Erythroblast (primary cell): ENCODE data around the gene VAC14.
A peak's percentile ranks its signal among the peaks of the same experiment; 100 is the strongest.

Source experiments
- DNase-seq, 2 experiments: peaks; one replicate each; lab custom pipeline; 2025; lab: John Stamatoyannopoulos, UW
- GATA1 ChIP-seq: IDR thresholded peaks from 2 replicates; pipeline ENCODE4 v1.6.1; 2011; ENCODE audit warnings: low read depth, mild to moderate bottlenecking, control low read depth, low read length, moderate library complexity
- POLR2A ChIP-seq: IDR thresholded peaks from 2 replicates; pipeline ENCODE4 v1.6.1; 2011; ENCODE audit warnings: mild to moderate bottlenecking, low read length

The VAC14 gene

DNA sequence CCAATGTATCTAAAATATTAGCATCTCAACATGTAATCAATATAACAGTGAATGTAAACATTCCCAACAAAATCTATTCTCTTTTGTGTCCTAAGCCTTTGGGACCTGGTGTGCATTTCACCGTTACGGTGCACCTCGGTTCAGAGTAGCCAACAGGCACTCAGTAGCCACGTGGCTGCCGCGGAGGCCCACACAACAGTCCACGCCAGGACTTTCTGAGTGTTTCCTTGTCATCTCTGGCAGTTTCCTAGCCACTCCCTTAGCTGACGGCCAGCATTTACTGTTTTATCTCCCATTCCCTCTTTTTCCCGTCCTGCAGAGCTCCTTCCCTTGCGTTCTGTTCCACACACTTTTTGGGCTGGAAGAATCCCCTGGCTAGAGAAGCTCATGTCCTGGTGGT lies 36.3 kb downstream of the VAC14 start:
- no peak for TF ChIP-seq GATA1
- no peak for TF ChIP-seq POLR2A
- DNase-seq: no peak

DNA sequence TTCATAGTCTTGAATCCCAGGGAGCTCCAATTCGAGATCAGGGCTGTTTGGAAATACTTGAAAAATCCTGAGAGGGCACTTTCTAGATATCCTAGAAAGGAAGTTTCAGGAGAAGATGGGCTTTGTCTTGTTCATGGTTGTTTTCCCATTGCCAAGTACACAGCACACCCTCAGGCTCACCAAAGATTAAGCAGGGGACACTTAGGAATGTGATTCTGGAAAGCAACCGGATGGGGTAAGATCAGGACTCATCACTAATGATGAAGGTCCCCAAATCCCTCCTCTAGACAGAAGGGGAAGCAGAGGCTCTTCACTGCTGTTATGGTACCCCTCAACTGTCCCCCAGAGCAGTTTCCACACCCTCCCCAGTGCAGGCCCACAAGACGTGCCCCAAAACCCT lies 40.7 kb downstream of the VAC14 start:
- no peak for DNase-seq
- TF ChIP-seq POLR2A: no peak
- no peak for TF ChIP-seq GATA1

DNA sequence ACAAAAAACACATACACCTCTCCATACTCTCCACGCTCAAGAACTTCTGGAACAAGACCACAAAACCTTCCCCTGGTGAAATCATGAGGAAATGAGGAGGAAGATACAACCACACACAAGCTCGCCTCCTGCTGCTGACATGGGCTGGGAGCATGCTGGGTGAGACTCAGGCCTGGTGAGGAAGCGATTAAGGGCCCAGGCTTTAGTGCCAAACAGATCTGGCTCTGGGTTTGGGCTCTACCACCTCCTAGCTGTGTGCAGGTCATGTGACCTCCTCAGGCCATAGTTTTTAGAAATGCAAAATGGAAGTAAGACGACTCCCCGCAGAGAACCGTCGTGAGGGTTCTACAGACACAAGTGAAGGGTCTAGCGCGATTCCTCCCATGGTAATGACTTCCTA lies 41.3 kb downstream of the VAC14 start:
- no peak for DNase-seq
- TF ChIP-seq GATA1: no peak
- TF ChIP-seq POLR2A: no peak

DNA sequence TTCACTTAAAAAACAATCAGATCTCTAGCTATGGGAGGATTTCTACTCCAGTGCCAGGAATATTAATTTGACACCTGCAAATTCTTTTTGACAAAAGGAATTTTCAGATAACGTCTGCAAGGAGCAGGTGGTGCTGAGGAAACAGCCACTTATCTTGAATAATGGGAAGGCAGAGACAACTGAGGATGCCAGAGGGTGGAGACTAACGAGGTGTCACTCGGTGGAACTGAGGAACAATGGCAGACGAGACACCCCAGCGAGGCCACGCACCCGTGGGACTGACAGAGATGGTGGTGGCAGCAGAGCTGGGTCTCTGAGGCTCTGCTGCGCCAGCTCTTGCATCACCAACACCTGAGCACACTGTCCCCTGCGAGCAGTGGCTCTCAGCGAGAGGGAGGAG lies 42.2 kb downstream of the VAC14 start:
- no peak for TF ChIP-seq GATA1
- no peak for TF ChIP-seq POLR2A
- DNase-seq: no peak

DNA sequence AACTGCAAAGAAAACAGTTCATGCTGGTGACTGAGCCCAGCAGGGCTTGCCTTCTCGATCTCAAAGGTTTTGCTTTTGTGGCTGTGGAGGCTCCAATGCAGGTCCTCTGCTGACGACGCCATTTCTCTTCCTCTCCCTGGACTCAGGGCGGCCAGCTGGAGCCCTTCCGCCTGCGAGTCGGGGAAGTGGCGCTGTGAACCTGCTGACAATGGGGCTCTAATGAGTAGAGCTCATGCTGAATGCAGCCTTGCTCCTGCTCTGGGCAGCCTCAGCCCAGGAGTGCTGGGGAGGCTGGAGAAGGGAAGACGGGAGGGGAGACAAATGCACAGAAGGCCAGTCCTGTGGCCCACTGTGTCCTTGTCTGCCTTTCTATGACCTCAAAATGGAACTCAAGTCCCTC lies 43.8 kb downstream of the VAC14 start:
- TF ChIP-seq GATA1 (no peak), POLR2A (no peak)
- no peak for DNase-seq

DNA sequence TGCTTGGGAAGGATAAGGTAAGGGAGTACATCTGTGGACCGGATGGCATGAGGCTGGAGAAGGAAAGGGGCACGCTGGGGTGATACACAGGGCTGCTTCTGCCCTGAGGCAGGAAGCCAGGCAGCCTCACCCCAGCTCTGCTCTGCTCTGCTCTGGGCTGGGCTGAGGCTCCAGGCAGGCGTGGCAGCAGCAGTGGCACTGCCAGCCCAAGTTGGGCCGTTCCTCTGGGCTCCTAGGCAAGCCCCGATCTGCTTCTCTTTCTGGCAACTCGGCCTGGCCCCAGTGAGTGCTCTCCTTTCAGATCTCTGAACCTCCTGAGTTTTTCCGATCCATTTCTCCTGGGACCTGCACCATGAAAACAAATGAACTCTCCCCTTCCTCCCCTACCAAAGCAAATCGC lies 44.9 kb downstream of the VAC14 start:
- no peak for DNase-seq
- TF ChIP-seq GATA1: no peak
- TF ChIP-seq POLR2A: no peak

DNA sequence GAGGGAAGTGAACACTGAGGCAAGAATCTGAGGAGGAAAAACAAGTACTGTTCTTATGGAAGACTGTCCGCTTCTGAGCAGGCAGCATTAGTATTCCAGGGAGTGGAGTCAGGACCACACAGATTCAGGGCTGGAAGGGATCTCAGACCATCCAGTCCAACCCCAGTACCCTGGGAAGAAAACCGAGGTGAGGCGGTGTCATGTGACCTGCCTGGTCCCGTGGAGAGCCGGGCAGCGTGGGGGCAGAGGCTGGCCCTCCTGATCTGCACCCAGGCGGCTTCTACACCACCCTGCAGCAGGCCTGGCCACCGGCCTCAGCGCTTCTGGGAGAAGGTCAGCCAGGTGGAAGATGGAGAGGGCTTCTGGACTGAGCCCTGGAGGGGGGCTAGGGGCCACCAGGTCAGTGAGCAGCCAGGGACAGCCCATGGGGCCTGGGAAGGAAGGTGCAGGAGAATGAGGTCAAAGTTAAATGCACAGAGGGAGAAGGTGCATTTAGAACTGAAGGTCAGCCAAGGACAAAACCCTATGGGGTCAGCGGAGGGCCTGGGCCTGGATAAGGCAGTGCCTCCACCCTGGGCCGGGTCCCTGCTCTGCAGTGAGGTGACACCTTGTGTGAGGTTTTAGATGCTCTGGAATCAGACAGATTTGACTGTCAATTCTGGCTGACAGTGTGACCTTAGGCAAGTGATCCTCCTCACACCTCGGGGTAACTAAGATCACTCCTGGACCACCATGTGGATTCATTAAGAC lies 45.9 kb downstream of the VAC14 start:
- DNase-seq: no peak
- no peak for TF ChIP-seq POLR2A
- no peak for TF ChIP-seq GATA1

DNA sequence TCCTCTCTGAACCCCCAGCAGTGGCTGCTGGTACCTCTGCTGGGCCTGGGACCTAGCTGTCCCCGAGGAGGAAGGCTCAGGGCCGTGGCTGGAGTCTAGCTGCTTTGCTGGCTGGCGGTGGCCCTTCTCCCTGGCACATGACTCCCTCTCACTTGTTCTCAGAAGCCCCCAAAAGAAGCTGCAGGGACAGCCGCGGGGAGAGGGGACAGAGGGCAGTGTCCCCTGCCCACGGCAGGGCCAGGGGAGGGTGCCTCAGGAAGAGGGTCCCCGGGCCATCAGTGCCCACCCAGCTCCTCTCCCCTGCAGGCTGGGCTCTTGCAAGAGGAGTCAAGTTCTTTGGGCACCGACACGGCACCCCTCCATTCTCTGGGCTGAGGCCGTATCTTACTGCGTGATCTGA lies 46.6 kb downstream of the VAC14 start:
- DNase-seq: no peak
- no peak for TF ChIP-seq POLR2A
- TF ChIP-seq GATA1: no peak

DNA sequence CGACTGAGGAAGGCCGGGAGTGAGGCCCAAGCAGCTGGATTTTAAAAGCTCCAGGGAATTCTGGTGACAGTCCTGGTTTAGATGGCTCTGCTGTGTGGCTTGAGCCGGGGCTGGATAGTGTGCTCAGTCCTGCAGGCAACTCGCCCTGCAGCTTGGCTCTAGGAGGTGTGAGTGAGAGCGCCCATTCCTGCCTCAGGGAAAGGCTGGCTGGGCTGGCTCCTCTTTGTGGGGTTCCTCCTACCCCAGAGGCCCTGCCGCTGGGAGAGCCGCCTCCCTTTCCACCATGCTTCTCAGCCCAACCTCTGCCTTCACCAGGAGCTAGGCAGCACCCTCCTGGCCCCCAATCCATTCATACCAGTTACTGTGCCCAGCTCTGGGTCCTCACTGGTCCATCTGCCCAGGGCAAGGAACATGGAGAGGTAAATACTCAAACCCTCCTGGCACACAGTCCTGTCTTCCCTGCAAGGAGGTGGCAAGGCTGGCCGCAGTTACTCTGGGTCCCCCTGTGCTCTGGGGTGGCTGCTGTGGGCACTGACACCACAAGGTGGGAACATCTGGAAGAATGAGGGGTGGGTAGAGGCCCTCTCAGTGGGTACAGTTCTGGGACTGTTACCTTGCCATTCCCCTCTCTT lies 47.1 kb downstream of the VAC14 start:
- no peak for DNase-seq
- TF ChIP-seq GATA1 (no peak), POLR2A (no peak)

DNA sequence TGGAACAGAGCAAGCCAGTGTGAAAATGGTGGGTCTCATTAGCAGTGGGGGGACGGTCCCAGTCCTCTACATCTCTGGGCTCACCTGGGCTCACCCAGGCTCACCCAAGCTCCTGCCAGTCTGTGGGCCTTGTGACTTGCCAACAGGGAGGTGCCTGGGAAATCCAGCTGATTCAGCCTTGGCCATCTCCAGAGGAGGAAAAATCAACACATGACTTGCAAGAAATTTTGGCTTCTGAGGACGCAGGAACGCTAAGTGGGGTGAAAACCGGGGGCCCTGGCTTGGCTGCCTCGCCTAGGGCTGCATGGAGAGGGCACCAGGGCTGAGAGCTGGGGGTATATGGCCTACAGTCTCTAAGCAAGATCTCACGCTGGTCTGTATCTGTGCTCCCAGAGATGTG lies 47.7 kb downstream of the VAC14 start:
- no peak for TF ChIP-seq GATA1
- TF ChIP-seq POLR2A: no peak
- no peak for DNase-seq

DNA sequence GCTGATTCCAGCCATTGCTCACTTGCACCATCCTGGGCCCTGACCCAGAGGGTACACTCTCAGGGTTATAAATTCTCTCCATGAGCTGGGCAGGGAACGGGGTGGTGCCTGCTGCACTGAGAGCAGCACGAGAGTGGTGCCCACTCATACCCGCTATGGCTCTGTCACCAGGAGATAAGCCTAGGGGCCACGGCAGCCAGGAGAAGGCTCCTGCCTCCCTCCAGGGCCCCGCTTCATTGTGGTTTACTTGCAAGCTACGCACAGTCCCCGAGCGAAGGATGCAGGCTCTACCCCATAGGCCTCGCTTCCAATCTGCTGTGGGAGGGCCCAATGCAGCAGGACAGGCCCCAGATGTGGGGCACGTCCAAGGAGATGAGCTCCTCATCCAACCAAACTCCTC lies 48.5 kb downstream of the VAC14 start:
- TF ChIP-seq GATA1 (no peak), POLR2A (peak; percentile 42)
- no peak for DNase-seq

DNA sequence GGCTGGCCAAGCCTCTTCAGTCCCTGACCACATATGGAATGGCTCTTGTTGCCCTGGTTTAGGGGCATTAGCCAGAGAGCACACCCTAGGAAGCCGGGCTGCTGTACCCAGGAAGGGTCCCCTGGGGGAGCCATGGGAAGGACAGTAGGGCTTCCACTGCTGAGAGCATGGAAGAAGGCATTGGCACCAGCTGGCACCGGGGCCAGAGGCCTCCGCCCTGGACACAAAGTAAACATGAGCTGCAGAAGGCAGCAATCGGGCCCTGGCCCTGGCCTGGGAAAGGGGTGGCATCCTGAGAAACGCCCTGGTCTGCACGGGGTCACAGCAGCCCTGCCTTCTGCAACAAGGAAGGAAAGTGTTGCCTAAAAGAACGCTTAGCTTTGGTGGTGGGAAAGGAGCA lies 49.4 kb downstream of the VAC14 start:
- no peak for TF ChIP-seq GATA1
- no peak for TF ChIP-seq POLR2A

DNA sequence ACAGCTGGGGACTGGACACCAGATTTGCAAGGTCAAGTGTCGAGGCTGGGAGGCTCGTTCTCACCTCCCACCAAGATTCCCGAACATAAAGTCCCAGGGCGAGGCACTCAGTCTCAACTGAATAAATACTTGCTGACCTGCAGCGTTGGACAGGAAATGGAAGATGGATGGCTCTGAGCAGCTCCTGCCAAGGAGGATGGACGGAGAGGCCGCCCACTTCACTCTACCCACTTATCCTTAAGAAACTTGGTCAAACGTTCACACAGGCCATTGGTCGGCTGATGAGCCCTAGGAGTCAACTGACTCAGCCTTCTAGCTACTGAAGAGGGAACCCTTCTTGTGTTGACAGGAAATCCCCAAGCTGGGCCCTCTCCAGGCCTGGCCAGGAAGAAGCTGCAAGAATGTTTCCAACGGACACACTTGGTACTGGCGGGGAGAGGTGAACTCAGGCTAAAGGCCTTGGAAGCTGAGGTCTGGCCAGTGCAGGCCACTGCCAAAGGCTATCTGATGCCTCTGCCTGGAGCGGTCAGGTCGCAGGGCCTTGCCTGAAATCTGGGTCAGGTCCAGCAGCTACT lies 50.0 kb downstream of the VAC14 start:
- DNase-seq: no peak
- TF ChIP-seq GATA1: no peak
- no peak for TF ChIP-seq POLR2A

More for the DNA sequence above, 49.4 kb downstream of the VAC14 start:
- no peak for DNase-seq

DNA sequence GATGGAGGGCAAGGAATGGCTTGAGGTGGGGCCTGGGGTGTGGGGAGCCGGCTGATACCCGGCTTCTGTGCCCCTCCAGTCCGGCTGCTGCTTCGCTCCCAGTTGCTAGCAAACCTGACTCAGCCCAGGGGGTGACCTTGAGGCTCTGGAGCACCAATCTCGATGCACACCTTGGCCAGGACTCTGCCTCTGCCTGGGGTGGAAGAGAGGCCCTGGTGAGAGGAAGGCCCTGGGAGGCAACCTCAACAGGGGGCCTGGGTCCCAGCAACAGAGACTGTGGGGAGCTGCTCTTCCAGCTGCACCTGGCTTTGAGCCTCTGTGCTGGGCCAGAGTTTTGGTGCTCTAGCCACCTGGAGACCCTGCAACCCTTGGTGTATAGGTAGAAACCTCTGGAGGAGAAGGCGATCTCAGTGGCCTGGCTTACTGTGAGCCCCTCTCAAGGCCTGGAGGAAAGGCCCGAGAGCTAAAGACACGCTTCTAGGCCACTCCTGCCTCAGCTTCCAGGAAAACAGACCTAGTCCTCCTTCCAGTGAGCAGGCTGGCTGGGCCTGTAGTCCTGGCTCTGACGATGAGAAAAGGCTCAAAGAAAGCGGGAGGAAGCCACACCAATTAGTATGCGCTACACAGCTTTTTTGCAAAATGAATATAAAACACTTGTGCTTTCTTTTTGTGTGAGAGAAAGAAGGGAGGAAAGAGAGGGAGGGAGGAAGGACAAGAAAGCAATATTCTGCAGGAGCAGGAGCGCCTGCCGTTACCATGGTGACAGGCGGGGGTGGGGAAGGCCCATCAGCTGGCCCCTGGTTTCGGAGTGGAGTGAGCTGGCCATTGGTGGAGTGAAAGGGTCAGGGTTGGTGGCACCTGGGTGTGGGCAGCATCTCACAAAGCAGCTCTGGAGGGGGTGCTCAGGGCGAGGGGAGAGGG lies 51.0 kb downstream of the VAC14 start:
- no peak for DNase-seq
- TF ChIP-seq POLR2A (no peak), GATA1 (no peak)
